GM18858 (cell line): ENCODE results near the gene AGO3.

Source experiments
- ATAC-seq: cut with Tn5 transposase; IDR thresholded peaks from one replicate; pipeline ENCODE4 v1.9.1; 2021; ENCODE audit not compliant: unreplicated experiment

The AGO3 gene

GRCh38 chr1:36119456-36119855 is 188.6 kb downstream of the AGO3 start:
- ATAC-seq, result no peak
